Fibroblast of pulmonary artery (primary cell): ENCODE measurements around the gene BBLN.

Experiments
- DNase-seq: peaks from one replicate; pipeline ENCODE4 v3.0.0-alpha.2; 2010; ENCODE audit warnings: low read depth
- H3K4me3 ChIP-seq: replicated peaks from 2 replicates; pipeline ENCODE4 v1.5.1; 2011; ENCODE audit warnings: low read depth, mild to moderate bottlenecking, control low read depth, low read length, moderate library complexity
- TF ChIP-seq, protein P1 (sequence below): IDR thresholded peaks from 2 replicates; pipeline ENCODE4 v1.5.1; 2011; ENCODE audit warnings: mild to moderate bottlenecking, control low read depth, low read length, inconsistent platforms; ENCODE audit errors: missing control alignments

Gene BBLN

DNA sequence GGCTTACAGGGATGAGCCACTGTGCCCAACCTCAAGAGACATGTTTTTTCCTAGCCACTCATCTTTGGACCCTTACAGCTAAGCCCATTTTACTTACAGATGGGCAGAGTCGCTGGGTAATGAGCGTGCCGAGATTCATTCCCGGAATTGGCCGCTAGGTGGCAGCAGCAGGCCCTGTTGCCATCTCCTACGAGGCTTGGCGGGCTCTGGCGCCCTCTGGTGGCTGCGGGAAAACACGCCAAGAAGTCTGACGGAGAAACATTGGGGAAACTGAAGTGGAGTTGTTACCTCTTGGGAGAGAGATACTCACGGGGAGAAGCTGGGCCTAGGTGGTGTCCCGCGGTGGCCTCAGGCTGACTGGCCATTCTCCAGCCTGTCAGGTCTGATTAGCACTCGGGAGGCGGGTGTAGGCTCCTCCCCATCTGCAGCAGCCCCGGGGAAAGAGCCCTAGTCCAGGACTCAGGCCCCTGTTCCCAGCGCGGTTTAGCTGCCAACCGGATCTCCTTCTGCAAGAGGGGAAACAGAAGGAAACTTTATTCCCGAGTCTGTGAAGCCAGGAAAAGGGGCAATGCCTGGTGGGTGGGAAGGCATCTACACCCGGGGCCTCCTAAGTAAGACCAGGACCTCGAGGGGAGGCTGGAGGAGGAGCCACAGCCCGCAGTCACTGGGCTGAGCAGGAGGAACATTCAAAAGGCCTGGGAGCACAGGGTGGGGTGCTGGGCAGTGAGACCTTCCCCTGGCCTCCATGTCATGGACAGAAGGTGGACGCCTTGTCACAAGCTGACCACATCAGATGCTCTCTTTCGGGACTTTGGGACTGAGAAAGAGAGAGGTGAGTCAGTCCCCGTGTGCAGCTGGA is 42.2 kb upstream of the BBLN start:
- peak; percentile 91 for DNase-seq
- TF ChIP-seq, protein P1, sequence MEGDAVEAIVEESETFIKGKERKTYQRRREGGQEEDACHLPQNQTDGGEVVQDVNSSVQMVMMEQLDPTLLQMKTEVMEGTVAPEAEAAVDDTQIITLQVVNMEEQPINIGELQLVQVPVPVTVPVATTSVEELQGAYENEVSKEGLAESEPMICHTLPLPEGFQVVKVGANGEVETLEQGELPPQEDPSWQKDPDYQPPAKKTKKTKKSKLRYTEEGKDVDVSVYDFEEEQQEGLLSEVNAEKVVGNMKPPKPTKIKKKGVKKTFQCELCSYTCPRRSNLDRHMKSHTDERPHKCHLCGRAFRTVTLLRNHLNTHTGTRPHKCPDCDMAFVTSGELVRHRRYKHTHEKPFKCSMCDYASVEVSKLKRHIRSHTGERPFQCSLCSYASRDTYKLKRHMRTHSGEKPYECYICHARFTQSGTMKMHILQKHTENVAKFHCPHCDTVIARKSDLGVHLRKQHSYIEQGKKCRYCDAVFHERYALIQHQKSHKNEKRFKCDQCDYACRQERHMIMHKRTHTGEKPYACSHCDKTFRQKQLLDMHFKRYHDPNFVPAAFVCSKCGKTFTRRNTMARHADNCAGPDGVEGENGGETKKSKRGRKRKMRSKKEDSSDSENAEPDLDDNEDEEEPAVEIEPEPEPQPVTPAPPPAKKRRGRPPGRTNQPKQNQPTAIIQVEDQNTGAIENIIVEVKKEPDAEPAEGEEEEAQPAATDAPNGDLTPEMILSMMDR: no peak
- H3K4me3 ChIP-seq: no peak overlapping the region

DNA sequence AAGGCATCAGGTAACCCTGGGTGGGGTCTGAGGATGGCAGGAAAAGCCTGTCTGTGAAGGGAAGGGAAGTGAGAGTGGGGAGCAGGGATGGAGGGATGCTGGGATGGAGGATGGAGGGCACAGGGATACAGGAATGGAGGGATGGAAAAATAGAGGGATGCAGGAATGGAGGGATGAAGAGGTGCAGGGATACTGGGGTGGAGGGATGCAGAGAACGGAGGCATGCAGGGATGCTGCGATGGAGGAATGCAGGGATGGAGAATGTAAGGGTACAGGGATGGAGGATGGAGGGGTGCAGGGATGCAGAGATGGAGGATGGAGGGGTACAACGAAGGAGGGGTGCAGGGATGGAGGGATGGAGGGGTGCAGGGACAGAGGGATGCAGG is 41.6 kb upstream of the BBLN start:
- H3K4me3 ChIP-seq: no peak overlapping the region
- TF ChIP-seq, protein P1: no peak
- no peak for DNase-seq

DNA sequence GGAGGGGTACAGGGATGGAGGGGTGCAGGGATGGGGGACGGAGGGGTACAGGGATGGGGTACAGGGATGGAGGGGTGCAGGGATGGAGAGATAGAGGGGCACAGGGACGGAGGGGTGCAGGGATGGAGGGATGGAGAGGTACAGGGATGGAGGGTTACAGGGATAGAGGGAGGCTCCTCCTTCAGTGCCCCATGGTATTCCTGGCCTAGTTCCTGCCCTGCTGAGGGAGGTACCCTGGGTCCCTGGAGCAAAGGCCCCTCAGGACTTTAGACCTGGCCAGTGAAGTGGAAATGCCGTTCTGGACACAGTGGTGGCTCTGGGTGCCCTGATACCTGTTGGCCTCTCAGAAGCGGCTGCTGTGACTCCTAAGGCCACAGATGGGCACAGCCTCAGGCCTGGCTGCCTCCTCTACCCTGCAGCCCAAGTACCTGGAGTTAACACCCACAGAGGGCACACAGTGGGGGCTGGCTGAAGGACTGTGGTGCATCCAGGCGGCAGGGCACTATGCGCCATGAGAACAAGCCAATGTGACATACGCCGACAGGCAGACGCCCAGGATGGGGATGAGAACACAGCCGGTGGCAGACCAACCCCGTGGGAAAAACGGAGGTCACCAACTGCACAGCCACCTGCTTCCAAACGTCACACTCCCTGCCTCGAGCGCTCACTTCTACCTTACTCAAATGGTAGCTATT is 40.9 kb upstream of the BBLN start:
- DNase-seq: no peak
- H3K4me3 ChIP-seq: no peak overlapping the region
- TF ChIP-seq, protein P1: no peak

DNA sequence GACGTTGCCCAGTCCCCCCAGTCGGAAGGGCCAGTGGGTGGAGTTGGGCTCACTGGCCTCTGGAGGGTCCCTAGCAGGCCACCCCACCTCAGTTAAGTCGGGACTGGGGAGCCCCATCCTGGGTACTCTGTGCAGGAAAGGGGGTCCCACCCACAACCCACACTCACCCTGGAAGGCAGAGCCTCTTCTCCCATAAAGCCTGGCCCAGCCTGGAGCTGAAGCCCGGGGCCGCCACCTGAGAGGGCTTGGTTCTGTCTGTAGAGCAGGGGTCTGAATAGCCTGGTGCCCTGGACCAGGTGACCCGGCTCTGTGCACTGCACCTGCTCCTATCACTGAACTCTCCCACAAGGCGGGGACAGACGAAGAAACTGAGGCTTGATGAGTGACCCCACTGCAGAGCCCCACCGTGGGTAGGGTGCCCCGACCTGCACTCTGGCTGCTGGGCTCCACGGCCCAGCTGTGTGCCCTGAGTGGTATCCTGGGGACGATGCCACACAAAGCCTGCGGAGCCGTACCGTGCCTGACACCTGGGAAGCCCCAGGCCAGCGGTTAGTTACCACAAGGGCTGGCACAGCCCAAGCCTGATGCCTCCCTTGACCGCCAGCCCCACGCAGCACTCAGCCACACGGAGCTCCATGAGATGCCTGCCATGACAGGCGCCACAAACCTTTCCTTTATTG is 39.9 kb upstream of the BBLN start:
- no peak overlapping the region for H3K4me3 ChIP-seq
- TF ChIP-seq, protein P1: no peak
- no peak for DNase-seq

DNA sequence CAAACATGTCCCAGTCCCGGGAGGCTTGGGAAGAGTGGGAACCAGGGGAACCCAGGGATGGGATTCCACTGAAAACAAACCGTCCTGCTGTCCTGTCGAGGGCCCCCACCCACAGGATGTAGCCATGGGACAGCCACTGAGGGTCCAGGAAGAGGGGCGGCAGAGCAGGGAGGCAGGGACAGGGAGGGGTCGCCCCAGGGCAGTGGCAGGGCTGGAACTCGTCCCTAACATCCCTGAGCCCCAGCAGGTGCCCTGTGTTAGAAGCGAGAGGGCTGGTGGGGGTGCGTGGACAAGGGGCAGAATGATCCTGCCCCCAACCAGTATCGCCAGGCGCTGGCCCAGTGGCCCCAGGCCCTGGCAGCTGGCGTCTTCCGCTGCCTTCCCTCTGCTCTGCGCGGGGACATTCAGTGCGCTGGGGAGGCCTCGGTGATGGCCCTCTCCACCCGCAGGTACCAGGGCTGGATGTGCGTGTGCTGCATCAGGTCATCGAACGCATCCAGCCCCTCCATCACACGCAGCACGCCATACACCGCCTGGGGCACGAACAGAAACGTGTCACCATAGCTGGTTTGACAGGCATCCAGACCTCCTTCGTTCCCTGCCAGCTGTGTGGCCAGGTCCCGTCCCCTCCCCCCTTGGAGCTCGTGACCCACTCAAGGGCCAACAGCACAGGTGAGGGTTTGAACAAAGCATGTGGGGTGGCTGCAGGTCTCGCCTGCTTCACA is 39.2 kb upstream of the BBLN start:
- no peak for DNase-seq
- TF ChIP-seq, protein P1: no peak

DNA sequence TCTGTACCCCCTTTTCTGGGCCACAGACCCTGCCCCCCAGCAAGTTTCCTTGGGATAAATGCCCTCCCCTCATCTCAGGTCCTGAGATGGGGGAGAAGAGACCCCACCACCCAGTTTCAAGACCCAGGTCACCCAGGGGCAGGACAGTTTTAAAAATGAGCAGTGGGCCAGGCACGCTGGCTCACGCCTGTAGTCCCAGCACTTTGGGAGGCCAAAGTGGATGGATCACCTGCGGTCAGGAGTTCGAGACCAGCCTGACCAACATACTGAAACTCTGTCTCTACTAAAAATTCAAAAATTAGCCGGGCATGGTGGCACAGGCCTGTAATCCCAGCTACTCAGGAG is 38.6 kb upstream of the BBLN start:
- DNase-seq: no peak
- no peak overlapping the region for H3K4me3 ChIP-seq
- TF ChIP-seq, protein P1: no peak

More for the DNA sequence above, 39.2 kb upstream of the BBLN start:
- no peak overlapping the region for H3K4me3 ChIP-seq
